Heart left ventricle (tissue), 13 donors: ENCODE results near the gene ST7.

Experiments
- CTCF ChIP-seq, 12 donors: fragments of 200-600 bp; sonication (generic) in 4 of 12; IDR thresholded peaks; one replicate each; pipeline versions ENCODE4 v1.5.0 to v1.8.0; 2018 to 2022; ENCODE audit warnings: antibody characterized with exemption in 12 of 12, mild to moderate bottlenecking in 5 of 12
- POLR2A ChIP-seq, 2 donors: fragments of 450-650 bp; IDR thresholded peaks; one replicate each; pipeline ENCODE4 v1.6.1; 2017; ENCODE audit warnings: antibody characterized with exemption in 2 of 2, mild to moderate bottlenecking in 2 of 2, moderate library complexity in 2 of 2
- donor health status: ischemic (EF 13 %, LVEDD 7.1; RV severe dilation, severe dysfunction).
- donor health status: DM: no; HTN: yes; CAD: no.
- donor health status: DM: no; HTN: no; CAD: no.
- donor health status: ischemic (EF 25% LVEDD 6.9; RV normal size, moderate dysfunction).
- donor health status: ischemic (EF 25% LVEDD 5.7; RV mildly dilated, moderate dysfunction).
- donor health status: ischemic (EF 35%, LVEDD 5.7; RV mildly dilated, moderate dysfunction).
- donor health status: nonischemic (EF 11% LVEDD 7.7; RV severe dilation, severe dysfunction).
- donor health status: DM: yes; HTN: yes; CAD: no.
- donor health status: PGD.
- donor health status: ischemic (EF 29% LVEDD 5.4; RV normal size, mild dysfunction).
- donor health status: nonischemic (EF 23%, LVEDD 6.1; RV moderate dilation, normal function).

GRCh38 chr7:116997972-116998371 lies 44.7 kb downstream of the ST7 start:
- TF ChIP-seq CTCF (IDR thresholded peaks at IDR 0.05), result no peak
- TF ChIP-seq POLR2A (IDR thresholded peaks at IDR 0.05), result no peak
